ENCODE data around the gene TMEM183A. TPM values are rescaled to one million over a fixed set of nuclear protein-coding genes. Genes with fewer than 3 reads are reported as not detected.

Gene TMEM183A
- total RNA-seq, 1 experiment from 2014 or later = 104 TPM

DNA sequence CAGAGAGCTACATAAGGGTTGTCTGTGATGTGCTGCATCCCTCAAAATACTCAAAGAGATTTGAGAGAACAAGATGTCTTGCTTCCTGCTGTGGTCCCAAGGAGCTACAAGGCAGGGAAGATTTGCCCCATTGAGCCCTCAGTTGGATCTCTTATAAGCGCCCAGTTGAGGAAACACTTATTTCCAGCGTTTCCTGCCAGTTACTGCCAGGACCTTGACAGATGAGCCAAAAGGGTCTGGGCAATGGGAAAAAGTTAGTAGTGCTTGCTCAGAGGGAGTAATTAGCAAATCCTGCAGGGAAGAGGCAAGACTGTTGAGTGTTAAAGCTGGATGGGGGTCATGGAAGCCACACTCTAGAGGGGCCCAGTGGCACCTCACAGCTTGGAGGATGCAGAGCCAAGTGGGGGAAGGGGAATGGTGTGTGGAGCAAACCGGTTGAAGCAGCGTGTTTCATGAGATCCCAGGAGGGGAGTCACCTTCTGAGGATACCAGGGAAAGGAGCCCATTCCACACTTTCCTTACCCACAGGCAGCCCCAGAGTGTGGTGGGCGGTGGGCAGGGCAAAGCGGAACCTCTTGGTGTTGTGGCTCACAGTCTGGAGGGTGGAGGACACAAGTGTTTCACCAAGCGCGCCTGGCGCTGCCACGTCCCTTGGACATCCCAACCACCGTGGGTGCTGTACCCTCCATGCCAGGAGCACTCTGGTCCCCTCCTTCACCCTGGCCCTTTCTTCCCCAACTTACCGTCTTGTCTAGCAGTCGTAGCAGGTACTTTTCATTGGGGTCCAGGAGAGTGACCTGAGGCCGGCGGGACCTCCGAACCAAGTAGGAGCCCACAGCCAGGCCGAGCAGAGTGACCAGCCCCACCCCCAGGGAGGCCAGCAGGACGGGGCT is 40.9 kb upstream of the TMEM183A start:
- TSS peak; percentile 27 for BruUV-seq (replicated peaks)
- no peak for TF ChIP-seq CTCF (IDR thresholded peaks at IDR 0.05; ENCODE audit: unreplicated experiment)
- H3K4me3 Mint-ChIP-seq (ENCODE audit: unreplicated experiment) = peak overlapping the region; percentile 79
- POLR2A ChIA-PET = interaction anchor here (0.7 to 5.7 kb wide), 12 partner anchors 9 to 173 kb away, joined by 3 to 88 read pairs (median 5); partner anchors contain the start of genes KLHL12, PCAT6, RABIF and TMEM183A
- H3K36me3 Mint-ChIP-seq (ENCODE audit: insufficient read depth, unreplicated experiment) = peaks cover 31% of the 10 kb centered on the region
- peak; percentile 14 for DNase-seq (ENCODE audit: unreplicated experiment)
- no peaks in the 10 kb centered on the region for H3K27me3 Mint-ChIP-seq (ENCODE audit: insufficient read depth, unreplicated experiment)
- CTCF ChIA-PET = interaction anchor here (0.5 to 1.3 kb wide), 4 partner anchors 12 to 314 kb away, joined by 3 to 4 read pairs (median 3); no protein-coding TSS in a partner anchor
- peak overlapping the region; percentile 77 for H3K27ac Mint-ChIP-seq (ENCODE audit: low read depth, unreplicated experiment)
- intact Hi-C loops (cut with micrococcal nuclease) = loop anchor here (5.0 kb wide), 1 partner anchor 79 kb away; the partner anchor contains the start of gene RABIF
- H3K9me3 Mint-ChIP-seq (ENCODE audit: unreplicated experiment) = no peaks in the 10 kb centered on the region
- H3K4me1 Mint-ChIP-seq (ENCODE audit: insufficient read depth, unreplicated experiment) = peaks cover 29% of the 10 kb centered on the region

DNA sequence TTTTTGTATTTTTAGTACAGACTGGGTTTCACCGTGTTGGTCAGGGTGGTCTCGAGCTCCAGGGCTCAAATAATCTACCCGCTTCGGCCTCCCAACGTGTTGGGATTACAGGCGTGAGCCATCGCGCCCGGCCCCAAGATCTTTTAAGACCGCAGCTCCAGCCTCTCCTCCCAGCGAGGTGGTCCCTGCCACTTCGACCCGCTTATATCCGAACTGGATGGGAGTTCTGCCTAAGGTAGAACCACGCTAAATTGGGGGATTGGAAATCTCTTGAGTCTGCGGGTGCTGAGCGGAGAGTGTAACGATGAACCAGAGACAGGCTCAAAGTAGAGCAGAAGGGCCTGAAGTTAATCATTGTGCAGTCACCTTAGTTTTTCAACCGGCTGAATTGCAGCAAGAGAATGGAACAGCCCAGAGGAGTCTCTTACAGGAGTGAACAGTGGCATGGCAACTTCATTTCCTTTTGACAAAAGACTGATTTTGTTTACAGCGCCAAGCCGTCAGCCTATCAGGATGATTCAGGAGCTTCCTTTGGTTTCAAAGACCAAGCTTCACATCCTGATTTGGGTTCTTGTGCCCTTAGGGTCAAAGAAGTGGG is 39.4 kb upstream of the TMEM183A start:
- H3K36me3 Mint-ChIP-seq (ENCODE audit: insufficient read depth, unreplicated experiment) = peaks cover 23% of the 10 kb centered on the region
- no TSS peak for BruUV-seq (replicated peaks)
- H3K27me3 Mint-ChIP-seq (ENCODE audit: insufficient read depth, unreplicated experiment) = no peaks in the 10 kb centered on the region
- ChIA-PET CTCF (interaction anchor here (0.6 to 1.8 kb wide), 20 partner anchors 8 to 969 kb away, joined by 3 to 19 read pairs (median 4); partner anchors contain the start of genes KLHL12, RABIF and TMEM183A), POLR2A (interaction anchor here (0.8 to 5.7 kb wide), 16 partner anchors 9 to 224 kb away, joined by 3 to 88 read pairs (median 5); partner anchors contain the start of genes ADIPOR1, KDM5B, KLHL12 and PCAT6)
- intact Hi-C loops (cut with micrococcal nuclease) = loop anchor here (5.0 kb wide), 1 partner anchor 80 kb away; the partner anchor contains the start of gene RABIF
- peaks cover 29% of the 10 kb centered on the region for H3K4me1 Mint-ChIP-seq (ENCODE audit: insufficient read depth, unreplicated experiment)
- H3K27ac Mint-ChIP-seq (ENCODE audit: low read depth, unreplicated experiment) = peak overlapping the region; percentile 46
- TF ChIP-seq CTCF (IDR thresholded peaks at IDR 0.05; ENCODE audit: unreplicated experiment) = no peak
- DNase-seq (ENCODE audit: unreplicated experiment) = no peak
- H3K4me3 Mint-ChIP-seq (ENCODE audit: unreplicated experiment) = peak overlapping the region; percentile 79
- H3K9me3 Mint-ChIP-seq (ENCODE audit: unreplicated experiment) = no peaks in the 10 kb centered on the region

GRCh38 chr1:202968351-202968750 is 38.8 kb upstream of the TMEM183A start:
- POLR2A ChIA-PET = interaction anchor here (0.8 to 5.7 kb wide), 15 partner anchors 9 to 224 kb away, joined by 3 to 88 read pairs (median 5); partner anchors contain the start of genes ADIPOR1, KDM5B, KLHL12 and TMEM183A
- Mint-ChIP-seq H3K27ac (ENCODE audit: low read depth, unreplicated experiment) (no peak overlapping the region), H3K4me1 (ENCODE audit: insufficient read depth, unreplicated experiment) (peaks cover 29% of the 10 kb centered on the region), H3K4me3 (ENCODE audit: unreplicated experiment) (no peak overlapping the region), H3K36me3 (ENCODE audit: insufficient read depth, unreplicated experiment) (peaks cover 17% of the 10 kb centered on the region), H3K27me3 (ENCODE audit: insufficient read depth, unreplicated experiment) (no peaks in the 10 kb centered on the region), H3K9me3 (ENCODE audit: unreplicated experiment) (no peaks in the 10 kb centered on the region)
- no peak for TF ChIP-seq CTCF (IDR thresholded peaks at IDR 0.05; ENCODE audit: unreplicated experiment)
- intact Hi-C loops (cut with micrococcal nuclease) = loop anchor here (5.0 kb wide), 1 partner anchor 81 kb away; the partner anchor contains the start of gene RABIF
- BruUV-seq (replicated peaks) = no TSS peak
- CTCF ChIA-PET = interaction anchor here (0.6 to 1.8 kb wide), 17 partner anchors 8 to 969 kb away, joined by 3 to 19 read pairs (median 4); partner anchors contain the start of genes KLHL12, RABIF and TMEM183A
- no peak for DNase-seq (ENCODE audit: unreplicated experiment)

All from MCF 10A (cell line).